ENCODE measurements around the gene GLIS2.

GLIS2 gene

GRCh38 chr16:4350787-4351659 lies 35.2 kb downstream of the GLIS2 start, which contains the start of gene PAM16:
TSS of gene PAM16 (minus strand) at chr16:4351321. CDS start at chr16:4351234, 87 bp downstream.
- DNase-seq (ENCODE audit: low spot score) = peak; percentile 94

- DNase-seq (ENCODE audit: low spot score) = no peak
Measured at GRCh38 chr16:4351880-4352279, 36.0 kb downstream of the GLIS2 start.

- DNase-seq (ENCODE audit: low spot score) = no peak
Measured at GRCh38 chr16:4352843-4353242, 37.0 kb downstream of the GLIS2 start.

GRCh38 chr16:4353675-4354074 lies 37.8 kb downstream of the GLIS2 start:
- DNase-seq (ENCODE audit: low spot score) = no peak

GRCh38 chr16:4354512-4355409 lies 38.9 kb downstream of the GLIS2 start:
- no peak for DNase-seq (ENCODE audit: low spot score)

- DNase-seq (ENCODE audit: low spot score) = no peak
Measured at GRCh38 chr16:4356820-4357219, 41.0 kb downstream of the GLIS2 start.

- no peak for DNase-seq (ENCODE audit: low spot score)
Measured at GRCh38 chr16:4358236-4358635, 42.4 kb downstream of the GLIS2 start.

GRCh38 chr16:4358831-4359561 lies 43.1 kb downstream of the GLIS2 start:
- peak; percentile 65 for DNase-seq (ENCODE audit: low spot score)

GRCh38 chr16:4359914-4360313 lies 44.0 kb downstream of the GLIS2 start:
- DNase-seq (ENCODE audit: low spot score) = no peak

GRCh38 chr16:4360538-4361021 lies 44.7 kb downstream of the GLIS2 start:
- peak; percentile 58 for DNase-seq (ENCODE audit: low spot score)

GRCh38 chr16:4361033-4361943 lies 45.4 kb downstream of the GLIS2 start:
- no peak for DNase-seq (ENCODE audit: low spot score)

GRCh38 chr16:4361944-4362311 lies 46.1 kb downstream of the GLIS2 start:
- DNase-seq (ENCODE audit: low spot score) = no peak

- DNase-seq (ENCODE audit: low spot score) = no peak
Measured at GRCh38 chr16:4362476-4363135, 46.7 kb downstream of the GLIS2 start.

GRCh38 chr16:4364196-4365013 lies 48.5 kb downstream of the GLIS2 start:
- no peak for DNase-seq (ENCODE audit: low spot score)

- no peak for DNase-seq (ENCODE audit: low spot score)
Measured at GRCh38 chr16:4365014-4365406, 49.1 kb downstream of the GLIS2 start.

- DNase-seq (ENCODE audit: low spot score) = no peak
Measured at GRCh38 chr16:4365615-4366014, 49.7 kb downstream of the GLIS2 start.

- no peak for DNase-seq (ENCODE audit: low spot score)
Measured at GRCh38 chr16:4366016-4366415, 50.1 kb downstream of the GLIS2 start.

GRCh38 chr16:4367393-4367856 lies 51.6 kb downstream of the GLIS2 start:
- DNase-seq (ENCODE audit: low spot score) = no peak
